Endothelial cell (in vitro differentiated cells): ENCODE measurements around the gene FGD2. TPM values are rescaled to one million over a fixed set of nuclear protein-coding genes. Genes with fewer than 3 reads are reported as not detected.

ENCODE experiments used
- DNase-seq: peaks from one replicate; pipeline ENCODE4 v3.0.0; 2021; ENCODE audit warnings: low spot score
- H3K27ac Mint-ChIP-seq: one replicate; pipeline ENCODE4 v1.8.0; 2021; ENCODE audit warnings: mixed read lengths, inconsistent platforms; ENCODE audit not compliant: unreplicated experiment
- H3K27me3 Mint-ChIP-seq: one replicate; pipeline ENCODE4 v1.8.0; 2021; ENCODE audit warnings: mild to moderate bottlenecking, moderate library complexity, mixed read lengths, inconsistent platforms; ENCODE audit not compliant: unreplicated experiment
- H3K36me3 Mint-ChIP-seq: one replicate; pipeline ENCODE4 v1.8.0; 2021; ENCODE audit warnings: mild to moderate bottlenecking, low read depth, mixed read lengths, inconsistent platforms; ENCODE audit not compliant: unreplicated experiment
- H3K4me1 Mint-ChIP-seq: one replicate; pipeline ENCODE4 v1.8.0; 2021; ENCODE audit warnings: mild to moderate bottlenecking, mixed read lengths, inconsistent platforms; ENCODE audit not compliant: unreplicated experiment
- H3K4me3 Mint-ChIP-seq: one replicate; pipeline ENCODE4 v1.8.0; 2021; ENCODE audit warnings: mild to moderate bottlenecking, mixed read lengths, inconsistent platforms; ENCODE audit not compliant: unreplicated experiment
- H3K9me3 Mint-ChIP-seq: one replicate; pipeline ENCODE4 v1.8.0; 2021; ENCODE audit warnings: mixed read lengths, inconsistent platforms; ENCODE audit not compliant: unreplicated experiment
- total RNA-seq: library from RNA; stranded (reverse); fragmentation: NEBNext Ultra II Directional; extraction: Animal tissue kit (Norgen Biotek cat#: 25700); gene quantifications from one replicate; pipeline ENCODE4 v1.2.1, GENCODE V29; 2021; ENCODE audit not compliant: unreplicated experiment
- TF ChIP-seq, protein P1 (sequence below): fragments of 200-600 bp; sonication (generic); IDR thresholded peaks from one replicate; pipeline ENCODE4 v1.5.0; 2021; ENCODE audit warnings: antibody characterized with exemption; ENCODE audit not compliant: unreplicated experiment

The FGD2 gene
- total RNA-seq, 1 donor from 2014 or later = 0.10 TPM

DNA sequence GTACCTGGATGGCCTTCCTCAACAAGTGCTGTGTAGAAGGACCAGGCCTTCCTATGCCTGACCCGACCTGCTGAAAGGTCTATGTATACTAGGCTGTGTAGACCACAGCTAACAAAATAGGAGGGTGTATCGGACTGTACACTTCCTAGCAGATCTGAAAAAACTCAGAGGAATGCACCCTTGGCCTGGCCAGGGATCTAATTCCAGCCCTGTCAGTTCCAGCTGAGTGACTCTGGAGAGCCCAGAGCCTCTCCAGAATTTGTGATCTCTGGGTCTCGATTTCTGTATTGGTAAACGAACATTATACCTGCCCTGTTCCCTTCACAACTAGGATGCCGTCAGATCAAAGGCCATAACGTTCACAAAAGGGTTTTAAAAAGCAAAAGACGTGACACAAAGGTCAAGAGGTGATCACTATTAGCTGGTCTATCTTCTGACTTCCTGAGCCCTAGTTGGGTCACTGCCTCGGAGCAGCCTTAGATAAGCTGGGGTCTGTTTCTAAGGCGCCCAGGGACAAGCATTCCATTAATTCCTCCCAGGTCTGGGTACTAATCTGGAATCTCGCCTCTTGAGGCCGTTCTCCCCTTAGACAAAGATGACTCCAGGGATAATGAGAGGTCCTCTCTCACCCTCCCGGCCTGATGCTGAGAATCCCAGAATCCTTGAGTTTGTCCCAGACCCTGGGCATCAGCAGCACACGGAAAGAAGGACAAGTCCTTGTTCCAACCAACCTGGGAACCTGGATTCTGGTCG lies 33.4 kb upstream of the FGD2 start:
- H3K27ac Mint-ChIP-seq = no peak overlapping the region
- H3K36me3 Mint-ChIP-seq = peaks cover 67% of the 10 kb centered on the region
- H3K4me3 Mint-ChIP-seq = peak overlapping the region; percentile 60
- H3K27me3 Mint-ChIP-seq = no peaks in the 10 kb centered on the region
- DNase-seq = no peak
- TF ChIP-seq, protein P1, sequence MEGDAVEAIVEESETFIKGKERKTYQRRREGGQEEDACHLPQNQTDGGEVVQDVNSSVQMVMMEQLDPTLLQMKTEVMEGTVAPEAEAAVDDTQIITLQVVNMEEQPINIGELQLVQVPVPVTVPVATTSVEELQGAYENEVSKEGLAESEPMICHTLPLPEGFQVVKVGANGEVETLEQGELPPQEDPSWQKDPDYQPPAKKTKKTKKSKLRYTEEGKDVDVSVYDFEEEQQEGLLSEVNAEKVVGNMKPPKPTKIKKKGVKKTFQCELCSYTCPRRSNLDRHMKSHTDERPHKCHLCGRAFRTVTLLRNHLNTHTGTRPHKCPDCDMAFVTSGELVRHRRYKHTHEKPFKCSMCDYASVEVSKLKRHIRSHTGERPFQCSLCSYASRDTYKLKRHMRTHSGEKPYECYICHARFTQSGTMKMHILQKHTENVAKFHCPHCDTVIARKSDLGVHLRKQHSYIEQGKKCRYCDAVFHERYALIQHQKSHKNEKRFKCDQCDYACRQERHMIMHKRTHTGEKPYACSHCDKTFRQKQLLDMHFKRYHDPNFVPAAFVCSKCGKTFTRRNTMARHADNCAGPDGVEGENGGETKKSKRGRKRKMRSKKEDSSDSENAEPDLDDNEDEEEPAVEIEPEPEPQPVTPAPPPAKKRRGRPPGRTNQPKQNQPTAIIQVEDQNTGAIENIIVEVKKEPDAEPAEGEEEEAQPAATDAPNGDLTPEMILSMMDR = no peak
- no peaks in the 10 kb centered on the region for H3K4me1 Mint-ChIP-seq
- H3K9me3 Mint-ChIP-seq = no peaks in the 10 kb centered on the region

DNA sequence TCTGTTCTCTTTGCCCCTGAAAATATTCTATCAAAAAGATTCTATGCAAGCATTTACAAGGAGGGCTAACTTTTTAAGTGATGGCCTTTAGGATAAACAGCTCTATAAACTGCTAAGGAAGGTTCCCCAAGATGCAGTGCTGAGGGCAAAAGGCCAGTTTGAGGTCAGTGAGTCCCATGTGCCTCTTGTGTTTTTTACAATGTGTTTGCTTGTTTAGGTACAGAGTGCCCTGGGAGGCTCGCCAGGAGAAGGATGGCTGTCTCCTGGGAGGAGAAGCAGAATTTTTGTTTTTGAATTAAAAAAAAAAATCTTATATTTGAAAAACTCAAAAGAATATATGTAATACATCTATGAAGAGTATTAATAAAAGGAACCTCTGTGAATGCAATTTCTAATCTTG lies 32.3 kb upstream of the FGD2 start:
- H3K9me3 Mint-ChIP-seq = no peaks in the 10 kb centered on the region
- H3K27me3 Mint-ChIP-seq = no peaks in the 10 kb centered on the region
- H3K4me3 Mint-ChIP-seq = no peak overlapping the region
- DNase-seq = no peak
- H3K36me3 Mint-ChIP-seq = peaks cover 67% of the 10 kb centered on the region
- H3K4me1 Mint-ChIP-seq = no peaks in the 10 kb centered on the region
- no peak overlapping the region for H3K27ac Mint-ChIP-seq
- TF ChIP-seq, protein P1 = no peak

DNA sequence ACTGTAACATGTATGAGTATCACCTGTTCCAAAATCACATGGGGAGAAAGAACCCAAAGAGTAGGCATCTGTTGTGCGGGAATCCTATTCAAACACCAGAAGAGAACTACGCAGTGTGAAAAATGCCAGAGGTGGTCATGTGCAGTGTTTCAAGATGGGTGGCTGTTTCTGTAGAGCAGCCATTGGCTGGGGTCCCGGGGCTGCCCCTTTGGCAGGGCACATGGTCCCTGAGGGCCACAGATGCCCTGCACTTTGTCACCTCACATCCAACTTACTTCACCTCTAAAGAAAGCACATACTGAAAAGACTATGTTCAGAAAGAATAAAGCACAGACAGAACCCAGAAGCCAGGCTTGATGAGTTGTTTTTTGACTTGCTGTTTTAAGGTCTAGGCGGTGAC lies 31.8 kb upstream of the FGD2 start:
- H3K4me1 Mint-ChIP-seq = no peaks in the 10 kb centered on the region
- peaks cover 65% of the 10 kb centered on the region for H3K36me3 Mint-ChIP-seq
- TF ChIP-seq, protein P1 = no peak
- H3K4me3 Mint-ChIP-seq = no peak overlapping the region
- H3K27ac Mint-ChIP-seq = no peak overlapping the region
- H3K27me3 Mint-ChIP-seq = no peaks in the 10 kb centered on the region
- no peak for DNase-seq
- H3K9me3 Mint-ChIP-seq = no peaks in the 10 kb centered on the region

DNA sequence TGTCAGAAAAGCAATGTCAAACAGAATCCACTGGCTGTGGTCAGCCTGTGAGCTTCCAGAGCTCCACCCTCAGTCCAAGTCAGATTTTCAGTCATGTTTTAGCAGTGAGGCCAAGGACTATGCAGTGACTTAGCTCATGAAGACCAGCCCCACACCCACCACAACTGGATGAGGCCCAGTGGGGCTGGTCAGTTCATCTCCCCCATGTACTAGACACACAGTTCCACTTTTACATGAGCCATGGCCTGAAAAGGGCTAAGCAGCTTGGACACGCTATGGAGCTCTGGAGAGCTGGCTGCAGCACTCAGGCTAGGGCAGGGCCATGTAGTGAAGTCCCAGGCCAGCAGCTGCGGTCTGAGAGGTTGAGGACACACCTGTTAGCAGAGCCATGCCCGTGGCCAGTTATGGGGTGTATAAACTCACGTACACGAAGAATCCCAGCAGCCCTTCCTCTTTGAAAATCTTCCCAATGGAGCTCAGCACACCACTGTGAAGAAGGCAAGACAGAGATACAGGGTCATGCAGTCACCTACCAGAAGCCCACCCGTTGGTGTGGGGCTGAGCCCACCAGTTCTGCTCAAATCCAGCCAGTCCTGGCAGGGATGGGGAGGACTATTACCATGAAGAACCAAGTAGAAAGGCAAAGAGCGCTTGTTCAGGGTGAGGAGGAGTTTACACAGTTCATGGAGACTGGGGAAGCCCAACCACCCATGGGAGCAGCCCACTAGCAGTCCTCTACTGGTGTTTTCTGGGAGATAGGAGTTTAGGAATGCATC lies 30.0 kb upstream of the FGD2 start:
- H3K36me3 Mint-ChIP-seq = peaks cover 70% of the 10 kb centered on the region

DNA sequence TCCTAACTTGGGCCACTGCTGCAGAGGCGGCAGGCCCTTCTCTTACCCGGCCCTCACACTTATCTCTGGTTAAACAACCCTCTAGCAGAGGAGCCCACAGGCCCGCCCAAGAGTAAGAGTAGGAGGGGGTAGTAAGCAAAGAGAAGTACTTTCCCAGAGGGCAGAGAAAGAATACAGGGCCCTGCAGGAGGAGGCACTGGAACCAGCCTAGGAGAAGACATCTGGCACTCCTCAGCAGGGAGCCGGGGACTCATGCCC lies 29.5 kb upstream of the FGD2 start:
- H3K36me3 Mint-ChIP-seq = peaks cover 72% of the 10 kb centered on the region
- peaks cover 5% of the 10 kb centered on the region for H3K4me1 Mint-ChIP-seq

More for the DNA sequence above, 30.0 kb upstream of the FGD2 start:
- Mint-ChIP-seq H3K4me3 (no peak overlapping the region), H3K27ac (no peak overlapping the region), H3K9me3 (no peaks in the 10 kb centered on the region), H3K27me3 (no peaks in the 10 kb centered on the region), H3K4me1 (peaks cover 2% of the 10 kb centered on the region)
- TF ChIP-seq, protein P1 = no peak
- DNase-seq = no peak

More for the DNA sequence above, 29.5 kb upstream of the FGD2 start:
- no peaks in the 10 kb centered on the region for H3K9me3 Mint-ChIP-seq
- no peaks in the 10 kb centered on the region for H3K27me3 Mint-ChIP-seq
- no peak overlapping the region for H3K27ac Mint-ChIP-seq
- no peak overlapping the region for H3K4me3 Mint-ChIP-seq
- TF ChIP-seq, protein P1 = no peak
- DNase-seq = no peak
